Measurements from ENCODE around the gene UBE2V1. TPM values are rescaled to one million over a fixed set of nuclear protein-coding genes. Genes with fewer than 3 reads are reported as not detected.

The UBE2V1 gene
- total RNA-seq = 68.8 and 75.7 TPM in 2 replicates

DNA sequence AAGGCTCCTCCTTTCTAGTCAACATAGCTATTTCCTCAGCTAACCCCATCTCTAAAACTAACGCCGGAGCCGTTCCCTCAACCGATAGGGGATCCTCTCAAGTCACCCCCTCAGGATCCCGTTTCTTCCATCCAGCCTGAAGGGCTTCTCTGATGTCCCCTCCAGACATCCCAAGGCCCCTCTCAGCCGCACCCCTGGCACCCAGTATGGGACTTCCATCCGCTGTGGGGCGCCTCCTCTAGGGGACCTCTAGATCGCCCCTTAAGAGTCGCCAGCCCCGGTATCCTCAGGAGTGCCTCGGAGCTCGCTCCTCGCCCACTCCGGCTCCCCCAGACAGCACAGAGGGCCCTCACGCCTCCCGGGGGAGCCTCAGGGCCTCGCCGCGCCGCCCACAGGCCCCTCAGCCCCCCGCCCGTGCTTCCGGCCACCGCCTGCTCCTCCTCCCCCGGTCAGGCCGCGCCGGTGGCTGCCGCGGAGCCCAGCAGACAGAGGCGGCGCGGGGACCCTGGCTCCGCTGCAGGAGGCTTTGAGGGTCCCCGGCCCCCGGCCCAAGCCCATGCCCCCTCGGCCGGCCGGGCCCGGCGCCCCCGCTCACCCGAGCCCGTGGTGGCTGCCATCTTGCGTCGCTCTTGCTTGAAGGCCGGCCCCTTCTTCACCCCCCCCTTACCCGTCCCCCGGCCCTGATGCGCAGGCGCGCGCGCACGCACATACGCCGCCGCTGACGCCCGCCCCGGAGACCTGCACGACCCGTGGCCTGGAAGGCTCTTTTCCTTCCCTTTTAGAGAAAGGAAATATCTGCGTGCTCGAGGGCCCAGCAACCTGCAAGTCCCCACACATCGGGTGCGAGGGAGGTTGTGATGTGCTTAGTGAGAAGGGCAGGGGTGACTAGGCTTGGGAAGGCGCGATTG is at the start of gene UBE2V1:
TSS of gene UBE2V1 (minus strand) at position 639 of the 908 bp plus-strand sequence. CDS start at position 617, 22 bp downstream.

GRCh38 chr20:50153500-50154377 is 40.8 kb upstream of the UBE2V1 start, which contains the start of gene PEDS1:
Gene PEDS1 (minus strand): TSS chr20:50153723. CDS start chr20:50153637, 86 bp downstream.

Other genes with a start within 250 kb of the UBE2V1 start
- 5.5 and 6.0 TPM in 2 replicates for gene SPATA2, start 197.6 kb downstream of the UBE2V1 start, total RNA-seq
- 104 and 138 TPM in 2 replicates for gene RNF114, start 176.8 kb downstream of the UBE2V1 start, total RNA-seq
- 3.1 and 3.5 TPM in 2 replicates for gene SNAI1, start 130.2 kb downstream of the UBE2V1 start, total RNA-seq
- gene PEDS1, start 40.6 kb upstream of the UBE2V1 start, total RNA-seq = 40.2 and 44.6 TPM in 2 replicates
- 146 and 162 TPM in 2 replicates for gene CEBPB, start 77.7 kb upstream of the UBE2V1 start, total RNA-seq

Data from hair follicle dermal papilla cell (primary cell).